GM21447 (cell line): Measurements from ENCODE around the gene JPH4.
"Not testable (repeated sequence)": the region's sequence is repeated elsewhere in the genome, so short reads cannot be mapped to it uniquely, and the experiment has no call there.

ENCODE experiments used
- ATAC-seq: cut with Tn5 transposase; IDR thresholded peaks from one replicate; pipeline ENCODE4 v1.9.1; 2021; ENCODE audit not compliant: unreplicated experiment

Gene JPH4

GRCh38 chr14:23609411-23610089 is 31.0 kb upstream of the JPH4 start:
- not testable (repeated sequence) for ATAC-seq

- no peak for ATAC-seq
Observed at GRCh38 chr14:23609001-23609400, 30.4 kb upstream of the JPH4 start.

GRCh38 chr14:23608454-23608853 is 29.9 kb upstream of the JPH4 start:
- no peak for ATAC-seq

GRCh38 chr14:23605931-23606585 is 27.5 kb upstream of the JPH4 start:
- ATAC-seq: peak; percentile 79

GRCh38 chr14:23604675-23605170 is 26.1 kb upstream of the JPH4 start:
- no peak for ATAC-seq

- ATAC-seq: no peak
Observed at GRCh38 chr14:23604148-23604547, 25.6 kb upstream of the JPH4 start.

- no peak for ATAC-seq
Observed at GRCh38 chr14:23603103-23603502, 24.5 kb upstream of the JPH4 start.

- no peak for ATAC-seq
Observed at GRCh38 chr14:23602181-23603095, 23.8 kb upstream of the JPH4 start.

GRCh38 chr14:23601845-23602180 is 23.2 kb upstream of the JPH4 start:
- no peak for ATAC-seq

GRCh38 chr14:23601424-23601823 is 22.8 kb upstream of the JPH4 start:
- no peak for ATAC-seq

GRCh38 chr14:23600806-23601205 is 22.2 kb upstream of the JPH4 start:
- ATAC-seq: no peak

- no peak for ATAC-seq
Observed at GRCh38 chr14:23600322-23600707, 21.7 kb upstream of the JPH4 start.

GRCh38 chr14:23594191-23594590 is 15.6 kb upstream of the JPH4 start:
- not testable (repeated sequence) for ATAC-seq

GRCh38 chr14:23590198-23590597 is 11.6 kb upstream of the JPH4 start:
- ATAC-seq: no peak

- no peak for ATAC-seq
Observed at GRCh38 chr14:23589606-23590005, 11.0 kb upstream of the JPH4 start.

GRCh38 chr14:23588884-23589598 is 10.5 kb upstream of the JPH4 start:
- ATAC-seq: peak; percentile 98

- not testable (repeated sequence) for ATAC-seq
Observed at GRCh38 chr14:23584527-23585203, 6.1 kb upstream of the JPH4 start.

GRCh38 chr14:23583761-23584526 is 5.4 kb upstream of the JPH4 start:
- not testable (repeated sequence) for ATAC-seq

- no peak for ATAC-seq
Observed at GRCh38 chr14:23582906-23583760, 4.5 kb upstream of the JPH4 start.
